ENCODE measurements around the gene CCDC43. TPM values are rescaled to one million over a fixed set of nuclear protein-coding genes. Genes with fewer than 3 reads are reported as not detected.

The CCDC43 gene
- total RNA-seq, 1 donor: 28.4 TPM

Other genes starting within 250 kb of the CCDC43 start
- gene GPATCH8, start 186.4 kb downstream of the CCDC43 start, total RNA-seq: 72.9 TPM
- 0.84 TPM for gene FZD2, start 132.3 kb downstream of the CCDC43 start, total RNA-seq
- not detected for gene MEIOC, start 33.3 kb downstream of the CCDC43 start, total RNA-seq
- gene DBF4B, start 18.9 kb upstream of the CCDC43 start, total RNA-seq: 1.3 TPM
- 0.21 TPM for gene ADAM11, start 69.2 kb upstream of the CCDC43 start, total RNA-seq
- gene GJC1, start 140.5 kb upstream of the CCDC43 start, total RNA-seq: not detected
- gene HIGD1B, start 158.1 kb upstream of the CCDC43 start, total RNA-seq: not detected
- gene EFTUD2, start 209.7 kb upstream of the CCDC43 start, total RNA-seq: 132 TPM
- gene GFAP, start 225.7 kb upstream of the CCDC43 start, total RNA-seq: 0.52 TPM

All from mononuclear cell (primary cell).